ENCODE results near the gene SLC33A1. TPM values are rescaled to one million over a fixed set of nuclear protein-coding genes. Genes with fewer than 3 reads are reported as not detected.
A peak's percentile ranks its signal among the peaks of the same experiment; 100 is the strongest.
"Not testable (repeated sequence)": the region's sequence is repeated elsewhere in the genome, so short reads cannot be mapped to it uniquely, and the experiment has no call there.

Gene SLC33A1
- total RNA-seq, 1 experiment from 2014 or later = 26.1 TPM

- CTCF ChIA-PET = no interaction called here
- H3K9me3 ChIP-seq (ENCODE audit: low read depth, low read length, poor library complexity, severe bottlenecking) = no peaks in the 10 kb centered on the region
- intact Hi-C loops (cut with micrococcal nuclease; ENCODE audit: unreplicated experiment) = no loop called here
- no peaks in the 10 kb centered on the region for H3K27me3 ChIP-seq (replicated peaks; ENCODE audit: insufficient read depth, low read depth, low read length, poor library complexity)
- no peak overlapping the region for H3K27ac ChIP-seq (ENCODE audit: low read depth, low read length, poor library complexity, severe bottlenecking)
- BruUV-seq (replicated peaks) = TSS peak; percentile 2
- no peaks in the 10 kb centered on the region for H3K36me3 ChIP-seq (ENCODE audit: insufficient read depth, low read length, poor library complexity, severe bottlenecking)
- DNase-seq (ENCODE audit: low spot score) = no peak
- H3K4me3 ChIP-seq (ENCODE audit: low read depth, low read length, poor library complexity, severe bottlenecking) = no peak overlapping the region
- H3K4me1 ChIP-seq (ENCODE audit: insufficient read depth, low read length, poor library complexity, severe bottlenecking) = peaks cover 27% of the 10 kb centered on the region
- POLR2A ChIA-PET (ENCODE audit: low non-redundant PET) = no interaction called here
- TF ChIP-seq CTCF (conservative IDR thresholded peaks at IDR 0.05; ENCODE audit: low read depth, low read length) (no peak), EZH2 (IDR thresholded peaks at IDR 0.05; ENCODE audit: borderline replicate concordance, low read depth, low read length, poor library complexity, severe bottlenecking) (no peak)
These were observed 32.7 kb upstream of the SLC33A1 start for GRCh38 chr3:155886915-155887314.

GRCh38 chr3:155886348-155886747 lies 32.1 kb upstream of the SLC33A1 start:
- intact Hi-C loops (cut with micrococcal nuclease; ENCODE audit: unreplicated experiment); DNase-seq (ENCODE audit: low spot score); H3K27me3 ChIP-seq (replicated peaks; ENCODE audit: insufficient read depth, low read depth, low read length, poor library complexity); H3K36me3 ChIP-seq (ENCODE audit: insufficient read depth, low read length, poor library complexity, severe bottlenecking); POLR2A ChIA-PET (ENCODE audit: low non-redundant PET); CTCF ChIA-PET; H3K4me3 ChIP-seq (ENCODE audit: low read depth, low read length, poor library complexity, severe bottlenecking); H3K27ac ChIP-seq (ENCODE audit: low read depth, low read length, poor library complexity, severe bottlenecking); H3K9me3 ChIP-seq (ENCODE audit: low read depth, low read length, poor library complexity, severe bottlenecking); BruUV-seq (replicated peaks): not testable (repeated sequence)
- peaks cover 31% of the 10 kb centered on the region for H3K4me1 ChIP-seq (ENCODE audit: insufficient read depth, low read length, poor library complexity, severe bottlenecking)

- no TSS peak for BruUV-seq (replicated peaks)
- H3K4me1 ChIP-seq (ENCODE audit: insufficient read depth, low read length, poor library complexity, severe bottlenecking) = peaks cover 21% of the 10 kb centered on the region
- peak overlapping the region; percentile 36 for H3K27ac ChIP-seq (ENCODE audit: low read depth, low read length, poor library complexity, severe bottlenecking)
- H3K9me3 ChIP-seq (ENCODE audit: low read depth, low read length, poor library complexity, severe bottlenecking) = no peaks in the 10 kb centered on the region
- no peak for TF ChIP-seq EZH2 (IDR thresholded peaks at IDR 0.05; ENCODE audit: borderline replicate concordance, low read depth, low read length, poor library complexity, severe bottlenecking)
- no peak for TF ChIP-seq CTCF (conservative IDR thresholded peaks at IDR 0.05; ENCODE audit: low read depth, low read length)
- no peaks in the 10 kb centered on the region for H3K27me3 ChIP-seq (replicated peaks; ENCODE audit: insufficient read depth, low read depth, low read length, poor library complexity)
- no peak overlapping the region for H3K4me3 ChIP-seq (ENCODE audit: low read depth, low read length, poor library complexity, severe bottlenecking)
- ChIA-PET CTCF (no interaction called here), POLR2A (ENCODE audit: low non-redundant PET) (no interaction called here)
- no peaks in the 10 kb centered on the region for H3K36me3 ChIP-seq (ENCODE audit: insufficient read depth, low read length, poor library complexity, severe bottlenecking)
- intact Hi-C loops (cut with micrococcal nuclease; ENCODE audit: unreplicated experiment) = no loop called here
- no peak for DNase-seq (ENCODE audit: low spot score)
These were observed 31.1 kb upstream of the SLC33A1 start for GRCh38 chr3:155885292-155885691.

- TF ChIP-seq CTCF (conservative IDR thresholded peaks at IDR 0.05; ENCODE audit: low read depth, low read length) (no peak), EZH2 (IDR thresholded peaks at IDR 0.05; ENCODE audit: borderline replicate concordance, low read depth, low read length, poor library complexity, severe bottlenecking) (no peak)
- ChIA-PET CTCF (no interaction called here), POLR2A (ENCODE audit: low non-redundant PET) (no interaction called here)
- H3K27ac ChIP-seq (ENCODE audit: low read depth, low read length, poor library complexity, severe bottlenecking) = no peak overlapping the region
- H3K4me1 ChIP-seq (ENCODE audit: insufficient read depth, low read length, poor library complexity, severe bottlenecking) = peaks cover 13% of the 10 kb centered on the region
- intact Hi-C loops (cut with micrococcal nuclease; ENCODE audit: unreplicated experiment) = loop anchor here (5.0 kb wide), 1 partner anchor 67 kb away; no protein-coding TSS in a partner anchor
- no peaks in the 10 kb centered on the region for H3K36me3 ChIP-seq (ENCODE audit: insufficient read depth, low read length, poor library complexity, severe bottlenecking)
- no peaks in the 10 kb centered on the region for H3K9me3 ChIP-seq (ENCODE audit: low read depth, low read length, poor library complexity, severe bottlenecking)
- no peak for DNase-seq (ENCODE audit: low spot score)
- H3K27me3 ChIP-seq (replicated peaks; ENCODE audit: insufficient read depth, low read depth, low read length, poor library complexity) = no peaks in the 10 kb centered on the region
- no TSS peak for BruUV-seq (replicated peaks)
- no peak overlapping the region for H3K4me3 ChIP-seq (ENCODE audit: low read depth, low read length, poor library complexity, severe bottlenecking)
These were observed 30.1 kb upstream of the SLC33A1 start for GRCh38 chr3:155884292-155884691.

Data from A673 (cell line).